Esophagus (tissue), 2 donors: ENCODE measurements around the gene CPSF7. TPM values are rescaled to one million over a fixed set of nuclear protein-coding genes. Genes with fewer than 3 reads are reported as not detected.
A peak's percentile ranks its signal among the peaks of the same experiment; 100 is the strongest.
"Not testable (repeated sequence)": the region's sequence is repeated elsewhere in the genome, so short reads cannot be mapped to it uniquely, and the experiment has no call there.

Source experiments
- H3K27ac ChIP-seq, 2 donors: one replicate each; pipeline ENCODE4 v1.5.1; 2013; ENCODE audit warnings: low read depth in 2 of 2, mild to moderate bottlenecking in 2 of 2, inconsistent platforms in 1 of 2, low read length in 1 of 2, moderate library complexity in 1 of 2
- H3K27me3 ChIP-seq, 2 donors: one replicate each; pipeline ENCODE4 v1.6.1; 2013; ENCODE audit warnings: low read length in 2 of 2, control low read depth in 1 of 2, mild to moderate bottlenecking in 1 of 2; ENCODE audit not compliant: insufficient read depth in 2 of 2, control insufficient read depth in 1 of 2
- H3K36me3 ChIP-seq, 2 donors: one replicate each; pipeline ENCODE4 v1.6.1; 2013; ENCODE audit warnings: low read length in 1 of 2; ENCODE audit not compliant: control insufficient read depth in 2 of 2, insufficient read depth in 2 of 2
- H3K4me1 ChIP-seq, 2 donors: one replicate each; pipeline ENCODE4 v1.6.1; 2013; ENCODE audit warnings: low read length in 1 of 2; ENCODE audit not compliant: control insufficient read depth in 2 of 2, insufficient read depth in 2 of 2
- H3K4me3 ChIP-seq, 2 donors: one replicate each; pipeline ENCODE4 v1.5.1; 2013; ENCODE audit warnings: low read length in 2 of 2, mild to moderate bottlenecking in 2 of 2, low read depth in 1 of 2, moderate library complexity in 1 of 2
- H3K9me3 ChIP-seq, 2 donors: one replicate each; pipeline ENCODE4 v1.6.1; 2013; ENCODE audit warnings: mild to moderate bottlenecking in 2 of 2, low read depth in 1 of 2, low read length in 1 of 2, moderate library complexity in 1 of 2; ENCODE audit not compliant: control insufficient read depth in 2 of 2, insufficient read depth in 1 of 2
- WGBS, 2 donors: extraction: QIAGEN DNeasy Blood & Tissue Kit; methylation state at CpG; one replicate each; pipeline ENCODE4 v1.1.7; 2013; 5-methylcytosine and 5-hydroxymethylcytosine counted together
- polyA plus RNA-seq, 2 donors: library from polyadenylated mRNA; stranded (reverse); fragments of 200-250 nt; gene quantifications; one replicate each; pipeline ENCODE4 v1.2.3, GENCODE V29; 2013
- donor health status: healthy with polysubstance abuse.
- donor health status: Bipolar disorder and iron deficiency.

The CPSF7 gene
- polyA plus RNA-seq, 2 donors: 32.7 to 43.1 TPM

DNA sequence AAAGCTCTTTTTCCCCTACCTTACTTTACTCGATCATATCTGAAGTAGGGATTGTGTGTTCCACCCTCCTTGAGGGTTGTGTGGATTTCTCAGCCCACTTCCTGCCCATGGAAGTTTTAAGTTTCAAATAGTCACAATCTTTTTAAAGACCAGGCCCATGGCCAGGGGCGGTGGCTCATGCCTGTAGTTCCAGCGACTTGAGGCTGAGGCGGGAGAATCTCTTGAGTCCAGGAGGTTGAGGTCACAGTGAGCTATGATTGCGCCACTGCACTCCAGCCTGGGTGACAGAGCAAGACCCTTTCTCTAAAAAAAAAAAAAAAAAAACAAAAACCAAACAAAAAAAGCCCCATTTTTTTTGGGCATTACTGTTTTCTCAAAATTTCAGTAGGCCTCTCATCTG lies 42.5 kb upstream of the CPSF7 start:
- Histone ChIP-seq H3K9me3 (no peaks in the 10 kb centered on the region), H3K27me3 (no peaks in the 10 kb centered on the region), H3K36me3 (peaks cover 0 to 3% of the 10 kb centered on the region in 2 donors), H3K4me1 (no peaks in the 10 kb centered on the region), H3K27ac (peak overlapping the region in 1 of 2 donors; percentile 11), H3K4me3 (no peak overlapping the region)
- WGBS, 2 donors: 71 to 83% methylated on average over 5 of the region's 5 CpGs

- H3K27ac ChIP-seq: no peak overlapping the region
- no peaks in the 10 kb centered on the region for H3K4me1 ChIP-seq
- no peaks in the 10 kb centered on the region for H3K9me3 ChIP-seq
- peaks cover 0 to 3% of the 10 kb centered on the region in 2 donors for H3K36me3 ChIP-seq
- H3K4me3 ChIP-seq: no peak overlapping the region
- WGBS, 2 donors: 79 to 80% methylated on average over 7 of the region's 7 CpGs
- H3K27me3 ChIP-seq: no peaks in the 10 kb centered on the region
Measured at GRCh38 chr11:61468002-61468401, 38.2 kb upstream of the CPSF7 start.

DNA sequence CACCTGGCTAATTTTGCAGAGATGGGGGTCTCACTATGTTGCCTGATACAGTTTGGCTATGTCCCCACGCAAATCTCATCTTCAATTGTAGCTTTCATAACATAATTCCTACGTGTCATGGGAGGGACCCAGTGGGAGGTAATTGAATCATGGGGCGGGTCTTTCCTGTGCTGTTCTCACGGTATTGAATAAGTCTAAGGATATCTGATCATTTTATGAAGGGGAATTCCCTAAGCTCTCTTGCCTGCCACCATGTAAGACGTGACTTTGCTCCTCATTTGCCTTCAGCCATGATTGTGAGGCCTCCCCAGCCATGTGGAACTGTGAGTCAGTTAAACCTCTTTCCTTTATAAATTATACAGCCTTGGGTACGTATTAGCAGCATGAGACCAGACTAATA lies 37.8 kb upstream of the CPSF7 start:
- not testable (repeated sequence) for H3K4me3 ChIP-seq, H3K27me3 ChIP-seq, H3K36me3 ChIP-seq, H3K4me1 ChIP-seq, H3K9me3 ChIP-seq, H3K27ac ChIP-seq
- 73 to 75% methylated on average over 6 of the region's 6 CpGs for WGBS, 2 donors

DNA sequence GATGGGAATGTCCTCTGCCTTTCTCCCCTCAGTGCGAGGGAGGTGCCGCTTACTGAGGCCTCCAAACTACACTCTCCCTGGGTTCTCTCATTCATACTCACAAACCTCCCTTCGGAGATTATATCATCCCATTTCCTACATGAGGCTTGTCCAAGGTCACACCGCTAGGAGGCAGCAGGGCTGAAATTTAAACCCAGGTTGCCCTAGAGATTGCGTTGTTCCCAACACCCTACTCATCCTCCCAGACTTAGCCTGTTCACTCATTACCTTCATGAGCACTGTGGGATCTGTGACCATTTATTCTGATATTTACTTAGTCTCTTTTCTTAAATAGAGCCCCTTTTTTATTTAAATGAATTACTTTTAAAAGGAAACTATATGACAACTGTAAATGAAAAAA lies 31.2 kb upstream of the CPSF7 start:
- H3K9me3 ChIP-seq: no peaks in the 10 kb centered on the region
- H3K27ac ChIP-seq: no peak overlapping the region
- H3K4me1 ChIP-seq: no peaks in the 10 kb centered on the region
- H3K4me3 ChIP-seq: no peak overlapping the region
- H3K36me3 ChIP-seq: no peaks in the 10 kb centered on the region
- 88 to 90% methylated on average over 5 of the region's 5 CpGs for WGBS, 2 donors
- H3K27me3 ChIP-seq: no peaks in the 10 kb centered on the region

- Histone ChIP-seq H3K27me3 (no peaks in the 10 kb centered on the region), H3K9me3 (no peaks in the 10 kb centered on the region), H3K36me3 (peaks cover 0 to 2% of the 10 kb centered on the region in 2 donors), H3K4me3 (no peak overlapping the region), H3K4me1 (no peaks in the 10 kb centered on the region), H3K27ac (no peak overlapping the region)
- 49 to 62% methylated on average over 3 of the region's 3 CpGs for WGBS, 2 donors
Measured at GRCh38 chr11:61460474-61460881, 30.7 kb upstream of the CPSF7 start.

DNA sequence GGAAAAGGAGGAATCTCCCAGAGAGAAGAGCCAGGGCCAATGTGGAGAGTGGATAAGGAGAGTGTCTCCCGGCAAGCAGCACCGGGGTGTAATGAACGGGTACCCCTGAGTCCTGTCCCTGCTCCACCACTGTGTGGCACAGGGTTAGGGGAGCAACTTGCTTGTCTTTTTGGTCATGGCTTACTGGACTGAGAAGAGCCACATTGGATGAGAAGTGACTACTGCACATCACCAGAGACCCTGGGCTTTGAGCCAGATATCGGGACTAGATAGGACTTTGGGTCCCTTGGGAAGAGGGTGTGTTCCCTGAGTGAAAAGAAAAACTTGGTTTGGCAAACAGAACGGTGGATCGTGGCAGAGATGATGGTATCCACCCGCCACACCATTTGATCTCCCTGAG lies 24.7 kb upstream of the CPSF7 start:
- Histone ChIP-seq H3K27ac (no peak overlapping the region), H3K36me3 (peaks cover 0 to 2% of the 10 kb centered on the region in 2 donors), H3K9me3 (no peaks in the 10 kb centered on the region), H3K4me3 (no peak overlapping the region), H3K27me3 (no peaks in the 10 kb centered on the region), H3K4me1 (no peaks in the 10 kb centered on the region)
- WGBS, 2 donors: 79 to 86% methylated on average over 7 of the region's 7 CpGs

GRCh38 chr11:61453695-61454094 lies 23.9 kb upstream of the CPSF7 start:
- no peaks in the 10 kb centered on the region for H3K27me3 ChIP-seq
- no peak overlapping the region for H3K27ac ChIP-seq
- H3K4me3 ChIP-seq: no peak overlapping the region
- H3K36me3 ChIP-seq: peaks cover 0 to 2% of the 10 kb centered on the region in 2 donors
- WGBS, 2 donors: 39 to 46% methylated on average over 3 of the region's 3 CpGs
- H3K9me3 ChIP-seq: no peaks in the 10 kb centered on the region
- no peaks in the 10 kb centered on the region for H3K4me1 ChIP-seq

DNA sequence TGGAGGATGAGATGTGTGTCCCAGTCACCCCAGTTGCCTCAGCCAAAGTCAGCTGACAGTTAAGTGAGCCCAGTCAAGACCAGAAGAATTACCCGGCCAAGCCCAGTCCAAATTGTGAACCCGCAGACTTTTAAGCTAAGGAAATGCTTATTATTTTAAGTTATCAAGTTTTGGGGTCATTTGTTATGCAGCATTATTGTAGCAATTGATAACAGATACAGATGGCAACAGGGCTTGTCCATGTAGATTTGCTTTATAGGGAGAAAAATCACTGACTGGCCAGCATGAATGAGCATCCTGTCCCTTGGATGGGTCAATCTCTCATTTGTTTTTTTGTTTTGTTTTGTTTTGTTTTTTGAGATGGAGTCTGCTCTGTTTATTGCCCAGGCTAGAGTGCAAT lies 23.1 kb upstream of the CPSF7 start:
- WGBS, 2 donors: 95 to 97% methylated on average over 2 of the region's 2 CpGs
- no peak overlapping the region for H3K27ac ChIP-seq
- H3K4me1 ChIP-seq: no peaks in the 10 kb centered on the region
- H3K27me3 ChIP-seq: no peaks in the 10 kb centered on the region
- H3K4me3 ChIP-seq: no peak overlapping the region
- peaks cover 0 to 10% of the 10 kb centered on the region in 2 donors for H3K36me3 ChIP-seq
- H3K9me3 ChIP-seq: no peaks in the 10 kb centered on the region

GRCh38 chr11:61448552-61448927 lies 18.8 kb upstream of the CPSF7 start:
- Histone ChIP-seq H3K27ac (no peak overlapping the region), H3K27me3 (no peaks in the 10 kb centered on the region), H3K9me3 (no peaks in the 10 kb centered on the region), H3K4me3 (no peak overlapping the region), H3K4me1 (no peaks in the 10 kb centered on the region), H3K36me3 (peaks cover 6 to 24% of the 10 kb centered on the region in 2 donors)
- WGBS, 2 donors: 80 to 82% methylated on average over 7 of the region's 7 CpGs

DNA sequence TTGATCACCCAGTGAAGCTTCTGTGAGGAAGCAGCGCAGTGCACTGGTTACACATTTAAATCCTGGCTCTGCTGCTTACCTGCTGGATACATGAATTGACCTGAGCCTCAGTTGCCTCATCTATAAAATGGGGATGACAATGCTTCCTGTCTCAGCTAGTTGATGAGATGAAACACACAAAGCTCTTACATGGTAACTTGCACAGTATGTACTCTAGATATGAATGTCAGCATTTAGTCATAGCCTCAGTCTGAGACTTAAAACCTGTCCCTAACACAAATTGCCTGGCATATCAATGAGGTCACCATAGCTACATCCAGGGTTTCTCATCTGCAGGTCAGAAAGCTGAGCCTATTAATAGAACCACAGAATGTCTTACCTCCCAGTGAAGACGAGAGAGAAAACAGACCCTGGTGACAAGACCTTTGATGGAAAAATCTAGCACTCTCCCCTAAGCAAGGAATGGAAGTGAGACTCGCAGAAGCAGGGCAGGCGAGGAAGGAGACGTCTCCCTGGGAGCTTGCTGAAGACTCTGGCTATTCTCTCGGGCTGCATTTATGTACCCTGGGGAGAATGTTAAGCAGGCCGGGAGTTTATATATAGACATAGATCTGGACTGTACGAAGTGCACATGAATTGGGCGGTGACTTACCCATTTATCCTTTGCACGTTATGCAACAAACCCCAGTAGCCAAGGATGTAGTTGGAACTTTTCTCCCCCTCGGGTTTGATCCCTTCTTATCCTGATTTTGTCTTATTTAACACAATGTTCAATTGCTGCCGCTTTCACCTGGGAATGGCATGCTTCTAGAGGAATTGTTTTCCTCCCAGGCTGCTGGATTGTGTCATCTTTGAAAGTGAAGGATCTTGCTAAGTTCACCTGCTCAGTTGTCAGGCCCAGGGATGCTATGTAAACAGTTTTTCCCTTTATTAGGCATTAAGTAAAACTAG lies 18.1 kb upstream of the CPSF7 start:
- Histone ChIP-seq H3K27me3 (no peaks in the 10 kb centered on the region), H3K27ac (no peak overlapping the region), H3K4me1 (no peaks in the 10 kb centered on the region), H3K4me3 (no peak overlapping the region), H3K9me3 (no peaks in the 10 kb centered on the region), H3K36me3 (peaks cover 6 to 27% of the 10 kb centered on the region in 2 donors)
- 79 to 81% methylated on average over 12 of the region's 12 CpGs for WGBS, 2 donors
